ENCODE results near the gene CASD1.

GRCh38 chr7:94498918-94499317 lies 10.7 kb upstream of the CASD1 start:
- TF ChIP-seq CREB5 (CRISPR knock-in tag; IDR thresholded peaks at IDR 0.05; ENCODE audit: low read depth): no peak
- TF ChIP-seq TOX (CRISPR knock-in tag; IDR thresholded peaks at IDR 0.05; ENCODE audit: borderline replicate concordance): no peak
